ENCODE results near the gene SEC11C.

- TF ChIP-seq CTCF (IDR thresholded peaks at IDR 0.05; ENCODE audit: low read depth, low read length): no peak
- no peak for TF ChIP-seq EZH2phosphoT487 (IDR thresholded peaks at IDR 0.05; ENCODE audit: low read depth)
Measured at GRCh38 chr18:59172664-59173249, 33.1 kb downstream of the SEC11C start.

Data from OCI-LY3 (cell line).